HK-2 (cell line): ENCODE results near the gene FMR1NB.

Experiments
- DNase-seq: peaks from one replicate; pipeline ENCODE4 v3.0.0-alpha.2; 2018; ENCODE audit not compliant: unreplicated experiment

The FMR1NB gene

DNA sequence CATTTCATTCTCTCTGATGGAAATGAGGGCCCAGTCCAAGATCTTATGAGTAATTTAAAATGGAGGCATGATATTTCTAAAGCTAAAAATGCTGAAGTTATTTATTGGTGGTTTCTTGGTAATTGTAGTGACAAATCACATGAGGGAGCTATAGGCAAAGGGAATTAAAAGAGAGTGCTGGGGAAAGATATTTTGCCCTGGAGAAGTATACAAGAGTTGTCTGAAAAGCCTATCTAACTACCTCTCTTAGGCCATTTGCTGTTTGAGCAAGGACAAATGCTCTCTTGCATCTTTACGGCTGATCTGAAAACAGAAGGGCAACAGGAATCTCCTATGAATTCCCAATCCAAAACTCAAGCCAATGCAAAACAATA lies 89.4 kb downstream of the FMR1NB start:
- no peak for DNase-seq
